Endothelial cell of umbilical vein (primary cell): ENCODE results near the gene GTF2IRD1. TPM values are rescaled to one million over a fixed set of nuclear protein-coding genes. Genes with fewer than 3 reads are reported as not detected.
"Not testable (repeated sequence)": the region's sequence is repeated elsewhere in the genome, so short reads cannot be mapped to it uniquely, and the experiment has no call there.

Experiments
- BruUV-seq: library from RNA; stranded (reverse); fragments of 400-500 nt; replicated peaks from 2 replicates; lab custom pipeline; 2021; lab: Mats Ljungman, UMichigan
- CTCF ChIA-PET: fragments of 300-600, 350-600 bp; sonication (Branson Sonifier 250); formaldehyde crosslinking; loops from one replicate; lab custom pipeline; 2021; ENCODE audit warnings: antibody characterized with exemption, inconsistent platforms; lab: Charles Lee
- POLR2A ChIA-PET: fragments of 300-600, 350-600 bp; sonication (Branson Sonifier 250); formaldehyde crosslinking; loops from one replicate; lab custom pipeline; 2021; ENCODE audit warnings: antibody characterized with exemption, inconsistent platforms; lab: Charles Lee
- DNase-seq: peaks from one replicate; pipeline ENCODE4 v3.0.0-alpha.2; 2011; ENCODE audit warnings: low read depth, low spot score
- FAIRE-seq: peaks from 2 replicates; lab custom pipeline; 2011; peaks lifted over from hg19 to GRCh38; lab: Jason Lieb, UNC
- H2AFZ ChIP-seq: 2 replicates; pipeline ENCODE4 v1.6.0; 2012; ENCODE audit warnings: low read depth, low read length, control low read depth, inconsistent platforms
- H3K27ac ChIP-seq: 2 replicates; pipeline ENCODE4 v1.5.1; 2011; ENCODE audit warnings: low read depth, mild to moderate bottlenecking, control low read depth, low read length, moderate library complexity; ENCODE audit not compliant: insufficient read depth
- H3K27me3 ChIP-seq, 2 experiments: 2 replicates each; pipeline versions ENCODE4 v1.6.0 to v1.6.1; 2011; ENCODE audit warnings: low read length in 2 of 2, mixed read lengths in 1 of 2; ENCODE audit not compliant: control insufficient read depth in 2 of 2, insufficient read depth in 2 of 2
- H3K36me3 ChIP-seq, 2 experiments: 2 replicates in 1 of 2; 3 replicates in 1 of 2; pipeline ENCODE4 v1.5.1; 2011; ENCODE audit warnings: low read length in 2 of 2, mild to moderate bottlenecking in 1 of 2, moderate library complexity in 1 of 2; ENCODE audit not compliant: control insufficient read depth in 2 of 2, insufficient read depth in 2 of 2; ENCODE audit errors: extremely low read depth in 1 of 2
- H3K4me1 ChIP-seq: 3 replicates; pipeline ENCODE4 v1.5.1; 2011; ENCODE audit warnings: mild to moderate bottlenecking, low read length; ENCODE audit not compliant: control insufficient read depth, insufficient read depth; ENCODE audit errors: extremely low read depth
- H3K4me2 ChIP-seq: 2 replicates; pipeline ENCODE4 v1.6.1; 2011; ENCODE audit warnings: low read length, control low read depth, mixed read lengths; ENCODE audit not compliant: insufficient read depth
- H3K4me3 ChIP-seq, 3 experiments: fragments of 200-600 bp in 1 of 3; sonication (generic), shearing (Covaris generic) in 1 of 3; replicated peaks in 1 of 3; 2 replicates each; pipeline ENCODE4 v1.5.1; 2011 to 2016; ENCODE audit warnings: control low read depth in 3 of 3, low read length in 3 of 3, mild to moderate bottlenecking in 2 of 3, inconsistent platforms in 1 of 3, low read depth in 1 of 3, moderate library complexity in 1 of 3; ENCODE audit not compliant: insufficient read depth in 1 of 3
- H3K79me2 ChIP-seq: 2 replicates; pipeline ENCODE4 v1.6.0; 2012; ENCODE audit warnings: low read length, inconsistent platforms; ENCODE audit not compliant: control insufficient read depth, insufficient read depth
- H3K9ac ChIP-seq: replicated peaks from 2 replicates; pipeline ENCODE3; 2011; ENCODE audit warnings: low read length, control low read depth; ENCODE audit not compliant: insufficient read depth; ENCODE audit errors: extremely low read depth
- H3K9me1 ChIP-seq: replicated peaks from 3 replicates; pipeline ENCODE4 v1.6.0; 2011; ENCODE audit warnings: mild to moderate bottlenecking, low read length; ENCODE audit not compliant: control insufficient read depth, insufficient read depth; ENCODE audit errors: extremely low read depth
- H3K9me3 ChIP-seq: replicated peaks from 2 replicates; pipeline ENCODE4 v1.5.1; 2012; ENCODE audit warnings: low read length, inconsistent platforms; ENCODE audit not compliant: control insufficient read depth, insufficient read depth
- H4K20me1 ChIP-seq: replicated peaks from 2 replicates; pipeline ENCODE3; 2011; ENCODE audit warnings: mild to moderate bottlenecking, low read length; ENCODE audit not compliant: control insufficient read depth, insufficient read depth; ENCODE audit errors: extremely low read depth
- EZH2 ChIP-seq: IDR thresholded peaks from 2 replicates; pipeline ENCODE4 v1.6.1; 2012; ENCODE audit warnings: borderline replicate concordance, low read depth, mild to moderate bottlenecking, moderate library complexity, low read length, inconsistent platforms; ENCODE audit not compliant: severe bottlenecking
- FOS ChIP-seq: IDR thresholded peaks from 2 replicates; pipeline ENCODE4 v1.6.1; 2011; ENCODE audit warnings: mild to moderate bottlenecking, low read length, moderate library complexity, borderline replicate concordance; ENCODE audit not compliant: insufficient read depth
- GATA2 ChIP-seq: IDR thresholded peaks from 2 replicates; pipeline ENCODE4 v1.7.0; 2011; ENCODE audit warnings: low read depth, mild to moderate bottlenecking, moderate library complexity, mixed read lengths, low read length; ENCODE audit not compliant: insufficient read length, insufficient read depth
- JUN ChIP-seq: IDR thresholded peaks from 2 replicates; pipeline ENCODE4 v1.6.1; 2011; ENCODE audit warnings: borderline replicate concordance, low read depth; ENCODE audit not compliant: insufficient read length, insufficient read depth
- MAX ChIP-seq: IDR thresholded peaks from 2 replicates; pipeline ENCODE4 v1.6.1; 2011; ENCODE audit not compliant: insufficient read depth, insufficient read length
- MYC ChIP-seq: IDR thresholded peaks from one replicate; pipeline ENCODE4 v1.6.1; 2011; ENCODE audit warnings: mild to moderate bottlenecking, low read depth, low read length
- POLR2A ChIP-seq: IDR thresholded peaks from 2 replicates; pipeline ENCODE4 v1.6.1; 2012; ENCODE audit warnings: low read depth, mild to moderate bottlenecking, control low read depth, low read length
- POLR2AphosphoS5 ChIP-seq: IDR thresholded peaks from 2 replicates; pipeline ENCODE4 v1.6.1; 2012; ENCODE audit warnings: low read depth, mild to moderate bottlenecking, control low read depth, low read length, moderate library complexity; ENCODE audit not compliant: insufficient read depth
- dilution Hi-C: fragments of 300-500 bp; cut with MboI; formaldehyde crosslinking; loops from one replicate; pipeline ENCODE4 v1.15.0; 2019; ENCODE audit warnings: low sequenced_read_pairs; ENCODE audit not compliant: extremely low pct_ligation_motif_present
- intact Hi-C: fragments of 100-400 bp; cut with micrococcal nuclease; formaldehyde crosslinking; loops from one replicate; pipeline ENCODE4 v1.10.0; 2022
- polyA plus RNA-seq, 4 experiments: library from polyadenylated mRNA; depleted of rRNA in 3 of 4; stranded (reverse) in 3 of 4; unstranded in 1 of 4; fragments of >200 nt; gene quantifications; 2 replicates each; pipeline versions ENCODE4 v1.2.1 to v1.2.3, GENCODE V29; 2011 to 2012; ENCODE audit warnings: missing spikeins in 1 of 4
- total RNA-seq: library from RNA; stranded (reverse); gene quantifications from 2 replicates; pipeline ENCODE4 v1.2.3, GENCODE V29; 2021
- TF ChIP-seq, protein P1 (sequence below), 2 donors: IDR thresholded peaks; 1 replicate in 1 of 2; 2 replicates in 1 of 2; pipeline ENCODE4 v1.5.1; 2011; ENCODE audit warnings: low read length in 2 of 2, mild to moderate bottlenecking in 2 of 2, moderate library complexity in 2 of 2, control low read depth in 1 of 2, inconsistent platforms in 1 of 2, low read depth in 1 of 2; ENCODE audit not compliant: insufficient read depth in 1 of 2; ENCODE audit errors: extremely low read depth in 1 of 2

GTF2IRD1 gene
- total and polyA plus RNA-seq, 2 donors (not counting 3 experiments of a cell fraction or from before 2014, with no cell fraction given), result 14.2 to 24.2 TPM

DNA sequence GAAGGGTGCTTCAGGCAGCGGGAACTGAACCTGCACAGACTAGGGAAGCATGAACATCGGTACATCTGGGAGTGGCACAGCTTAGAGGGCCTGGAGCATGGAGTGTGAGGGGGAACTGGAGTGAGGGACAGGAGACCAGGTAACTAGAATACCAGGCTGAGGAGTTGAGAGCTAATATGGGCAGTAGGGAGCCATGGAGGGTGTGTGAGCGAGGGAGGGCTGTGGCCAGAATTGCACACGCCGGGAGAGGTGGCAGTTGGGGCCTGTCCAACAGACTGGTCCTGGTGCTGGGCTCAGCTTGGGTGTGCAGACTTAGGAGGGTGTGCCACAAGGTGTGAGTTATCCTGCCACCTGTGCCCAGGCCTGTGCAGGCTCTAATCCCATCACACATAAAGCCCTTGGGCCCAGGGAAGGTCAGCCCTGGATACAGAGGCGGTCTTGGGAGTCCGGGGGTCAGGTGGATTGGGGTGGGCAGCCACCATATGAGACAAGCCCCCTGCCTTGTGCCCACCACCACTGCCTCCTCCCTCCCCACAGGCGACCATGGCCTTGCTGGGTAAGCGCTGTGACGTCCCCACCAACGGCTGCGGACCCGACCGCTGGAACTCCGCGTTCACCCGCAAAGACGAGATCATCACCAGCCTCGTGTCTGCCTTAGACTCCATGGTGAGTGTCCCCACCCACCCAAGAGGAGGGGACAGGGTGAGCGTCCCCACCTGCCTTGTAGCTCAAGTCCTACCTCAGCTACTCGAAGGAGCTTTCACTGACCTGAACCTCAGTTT, 54.0 kb downstream of the GTF2IRD1 start:
- BruUV-seq, result no TSS peak
- H3K4me2 ChIP-seq, result no peak overlapping the region
- no peaks in the 10 kb centered on the region for H3K79me2 ChIP-seq
- dilution Hi-C loops, result no loop called here
- no peaks in the 10 kb centered on the region for H3K4me1 ChIP-seq
- TF ChIP-seq MYC, result no peak
- TF ChIP-seq JUN, result no peak
- no peak for TF ChIP-seq MAX
- no peak for TF ChIP-seq FOS
- no peak for TF ChIP-seq POLR2A
- TF ChIP-seq EZH2, result no peak
- no peak for TF ChIP-seq GATA2
- TF ChIP-seq POLR2AphosphoS5, result no peak
- TF ChIP-seq, protein P1, sequence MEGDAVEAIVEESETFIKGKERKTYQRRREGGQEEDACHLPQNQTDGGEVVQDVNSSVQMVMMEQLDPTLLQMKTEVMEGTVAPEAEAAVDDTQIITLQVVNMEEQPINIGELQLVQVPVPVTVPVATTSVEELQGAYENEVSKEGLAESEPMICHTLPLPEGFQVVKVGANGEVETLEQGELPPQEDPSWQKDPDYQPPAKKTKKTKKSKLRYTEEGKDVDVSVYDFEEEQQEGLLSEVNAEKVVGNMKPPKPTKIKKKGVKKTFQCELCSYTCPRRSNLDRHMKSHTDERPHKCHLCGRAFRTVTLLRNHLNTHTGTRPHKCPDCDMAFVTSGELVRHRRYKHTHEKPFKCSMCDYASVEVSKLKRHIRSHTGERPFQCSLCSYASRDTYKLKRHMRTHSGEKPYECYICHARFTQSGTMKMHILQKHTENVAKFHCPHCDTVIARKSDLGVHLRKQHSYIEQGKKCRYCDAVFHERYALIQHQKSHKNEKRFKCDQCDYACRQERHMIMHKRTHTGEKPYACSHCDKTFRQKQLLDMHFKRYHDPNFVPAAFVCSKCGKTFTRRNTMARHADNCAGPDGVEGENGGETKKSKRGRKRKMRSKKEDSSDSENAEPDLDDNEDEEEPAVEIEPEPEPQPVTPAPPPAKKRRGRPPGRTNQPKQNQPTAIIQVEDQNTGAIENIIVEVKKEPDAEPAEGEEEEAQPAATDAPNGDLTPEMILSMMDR (IDR thresholded peaks at IDR 0.05; ENCODE audit: extremely low read depth in 1 of 2, insufficient read depth in 1 of 2, low read depth in 1 of 2, low read length in 2 of 2), result no peak
- no peak overlapping the region for H2AFZ ChIP-seq
- no peak for FAIRE-seq
- H3K9me1 ChIP-seq, result no peaks in the 10 kb centered on the region
- POLR2A ChIA-PET, result no interaction called here
- H3K27me3 ChIP-seq, result no peaks in the 10 kb centered on the region
- no peak overlapping the region for H3K9ac ChIP-seq
- intact Hi-C loops, result no loop called here
- H4K20me1 ChIP-seq, result no peaks in the 10 kb centered on the region
- CTCF ChIA-PET, result no interaction called here
- H3K36me3 ChIP-seq, result peaks cover 0 to 2% of the 10 kb centered on the region in 2 experiments
- DNase-seq, result no peak
- no peak overlapping the region for H3K27ac ChIP-seq
- H3K9me3 ChIP-seq, result no peaks in the 10 kb centered on the region
- no peak overlapping the region for H3K4me3 ChIP-seq

DNA sequence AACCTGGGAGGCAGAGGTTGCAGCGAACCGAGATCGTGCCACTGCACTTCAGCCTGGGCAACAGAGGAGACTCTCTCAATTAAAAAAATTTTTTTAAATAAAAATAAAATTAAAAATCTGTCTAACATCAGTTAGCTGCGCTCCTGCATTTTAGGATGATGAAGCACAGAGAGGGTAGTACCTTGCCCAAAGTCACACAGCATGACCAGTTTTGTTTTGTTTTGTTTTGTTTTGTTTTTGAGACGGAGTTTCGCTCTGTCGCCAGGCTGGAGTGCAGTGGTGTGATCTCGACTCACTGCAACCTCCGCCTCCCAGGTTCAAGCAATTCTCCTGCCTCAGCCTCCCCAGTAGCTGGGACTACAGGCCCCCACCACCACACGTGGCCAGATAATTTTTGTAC, 55.7 kb downstream of the GTF2IRD1 start:
- intact Hi-C loops, dilution Hi-C loops, H3K79me2 ChIP-seq, H3K36me3 ChIP-seq, H3K4me3 ChIP-seq, H4K20me1 ChIP-seq, H3K4me2 ChIP-seq, DNase-seq, H3K9me1 ChIP-seq, H2AFZ ChIP-seq, BruUV-seq, H3K9me3 ChIP-seq, CTCF ChIA-PET, FAIRE-seq, H3K4me1 ChIP-seq, H3K27ac ChIP-seq, H3K9ac ChIP-seq, H3K27me3 ChIP-seq: not testable (repeated sequence)
- POLR2A ChIA-PET, result interaction anchor here (0.6 kb wide), 1 partner anchor 70 kb away, joined by 6 read pairs; no protein-coding TSS in a partner anchor
